HL-60 (cell line): ENCODE measurements around the gene HSPA4.

Experiments
- CTCF ChIP-seq: IDR thresholded peaks from one replicate; pipeline ENCODE4 v1.5.1; 2011; ENCODE audit warnings: low read length, control low read depth, inconsistent platforms; ENCODE audit not compliant: insufficient read depth
- POLR2AphosphoS5 ChIP-seq: IDR thresholded peaks from 2 replicates; pipeline ENCODE4 v1.6.1; 2012; ENCODE audit warnings: low read depth
- SPI1 ChIP-seq: IDR thresholded peaks from 2 replicates; pipeline ENCODE4 v1.6.1; 2012; ENCODE audit warnings: low read depth, mild to moderate bottlenecking, borderline replicate concordance

- no peak for TF ChIP-seq CTCF
- no peak for TF ChIP-seq POLR2AphosphoS5
- no peak for TF ChIP-seq SPI1
Measured at GRCh38 chr5:133015466-133015865, 36.3 kb upstream of the HSPA4 start.
